ENCODE measurements around the gene RET.

GRCh38 chr10:43135656-43136055 lies 58.8 kb downstream of the RET start:
- TF ChIP-seq CTCF (IDR thresholded peaks at IDR 0.05; ENCODE audit: insufficient read depth, low read depth, low read length), result no peak
- TF ChIP-seq EZH2 (IDR thresholded peaks at IDR 0.05; ENCODE audit: insufficient read depth, low read length), result no peak
